SK-N-SH treated with all-trans-retinoic acid at 6 μM for 48 hours (cell line): ENCODE data around the gene CALM3.

Experiments
- CSDC2 ChIP-seq: fragments of 250-450 bp; sonication (Bioruptor Pico); IDR thresholded peaks from 2 replicates; pipeline ENCODE4 v1.5.0; 2020; ENCODE audit warnings: mild to moderate bottlenecking, moderate library complexity
- CSRNP3 ChIP-seq: fragments of 250-450 bp; sonication (Bioruptor Pico); IDR thresholded peaks from 2 replicates; pipeline ENCODE4 v1.5.1; 2021; ENCODE audit warnings: mild to moderate bottlenecking, moderate library complexity
- ESRRG ChIP-seq: fragments of 250-450 bp; sonication (Bioruptor Pico); IDR thresholded peaks from 2 replicates; pipeline ENCODE4 v1.6.1; 2021; ENCODE audit warnings: mild to moderate bottlenecking
- GLIS3 ChIP-seq: fragments of 250-450 bp; sonication (Bioruptor Pico); IDR thresholded peaks from 2 replicates; pipeline ENCODE4 v1.5.0; 2020; ENCODE audit warnings: mild to moderate bottlenecking, moderate library complexity
- OSR1 ChIP-seq: fragments of 250-450 bp; sonication (Bioruptor Pico); IDR thresholded peaks from 2 replicates; pipeline ENCODE4 v1.8.0; 2022; ENCODE audit warnings: moderate library complexity, mild to moderate bottlenecking, inconsistent platforms
- RARB ChIP-seq: fragments of 250-450 bp; sonication (Bioruptor Pico); IDR thresholded peaks from 2 replicates; pipeline ENCODE4 v1.8.0; 2021; ENCODE audit warnings: mild to moderate bottlenecking, moderate library complexity
- ZNF565 ChIP-seq: fragments of 450-650 bp; formaldehyde crosslinking; conservative IDR thresholded peaks from 2 replicates; pipeline ENCODE4 v1.5.0; 2020; ENCODE audit warnings: low read depth, mild to moderate bottlenecking, moderate library complexity

GRCh38 chr19:46648060-46648960 is 47.2 kb downstream of the CALM3 start:
- TF ChIP-seq RARB (CRISPR knock-in tag) (no peak), ZNF565 (CRISPR knock-in tag) (no peak), OSR1 (CRISPR knock-in tag) (no peak), CSRNP3 (CRISPR knock-in tag) (no peak), GLIS3 (CRISPR knock-in tag) (no peak), ESRRG (CRISPR knock-in tag) (no peak), CSDC2 (CRISPR knock-in tag) (no peak)
